Dendritic cell treated with granulocyte-macrophage colony-stimulating factor and Interleukin-4, amounts not matched to agents 40 ng/mL and 50 ng/mL, for 4 days (primary cell): ENCODE results near the gene NDRG4.
A peak's percentile ranks its signal among the peaks of the same experiment; 100 is the strongest.

ENCODE experiments used
- H3K27ac Mint-ChIP-seq: one replicate; pipeline ENCODE4 v1.8.0; 2022; ENCODE audit warnings: mild to moderate bottlenecking, mixed read lengths
- H3K27me3 Mint-ChIP-seq: one replicate; pipeline ENCODE4 v1.8.0; 2022; ENCODE audit warnings: mild to moderate bottlenecking, mixed read lengths
- H3K36me3 Mint-ChIP-seq: one replicate; pipeline ENCODE4 v1.8.0; 2022; ENCODE audit warnings: low read depth, mixed read lengths
- H3K4me1 Mint-ChIP-seq: one replicate; pipeline ENCODE4 v1.8.0; 2022; ENCODE audit warnings: low read depth, mixed read lengths
- H3K4me3 Mint-ChIP-seq: one replicate; pipeline ENCODE4 v1.8.0; 2022; ENCODE audit warnings: mild to moderate bottlenecking, moderate library complexity, mixed read lengths
- H3K9me3 Mint-ChIP-seq: one replicate; pipeline ENCODE4 v1.8.0; 2022; ENCODE audit warnings: mixed read lengths
- intact Hi-C: fragments of 100-400 bp; cut with micrococcal nuclease; formaldehyde crosslinking; loops from one replicate; pipeline ENCODE4 v1.15.0; 2022

The NDRG4 gene

DNA sequence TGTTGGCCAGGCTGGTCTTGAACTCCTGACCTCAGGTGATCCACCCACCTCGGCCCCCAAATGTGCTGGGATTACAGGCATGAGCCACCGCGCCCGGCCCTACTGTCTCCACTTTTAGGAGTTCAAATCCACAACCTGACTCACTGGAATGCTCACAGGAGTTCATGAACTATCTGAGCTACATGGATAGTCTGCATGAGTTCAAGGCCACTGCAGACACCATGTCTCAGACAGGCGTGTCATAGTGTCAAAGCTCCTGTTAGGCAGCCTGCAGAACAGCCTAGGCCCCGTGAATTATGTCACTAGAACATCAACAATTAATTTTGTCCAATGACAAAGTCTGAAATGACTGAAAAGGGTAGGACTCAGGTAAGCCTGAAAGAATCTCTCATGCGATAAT, 38.3 kb upstream of the NDRG4 start:
- Mint-ChIP-seq H3K4me1 (peaks cover 8% of the 10 kb centered on the region), H3K4me3 (no peak overlapping the region), H3K9me3 (no peaks in the 10 kb centered on the region), H3K27me3 (peaks cover 79% of the 10 kb centered on the region), H3K27ac (no peak overlapping the region), H3K36me3 (no peaks in the 10 kb centered on the region)
- intact Hi-C loops: no loop called here

GRCh38 chr16:58462089-58462488, 37.9 kb upstream of the NDRG4 start:
- Mint-ChIP-seq H3K9me3 (no peaks in the 10 kb centered on the region), H3K36me3 (no peaks in the 10 kb centered on the region), H3K27me3 (peaks cover 81% of the 10 kb centered on the region), H3K27ac (no peak overlapping the region), H3K4me1 (peaks cover 8% of the 10 kb centered on the region), H3K4me3 (no peak overlapping the region)
- intact Hi-C loops: no loop called here

GRCh38 chr16:58462499-58462996, 37.4 kb upstream of the NDRG4 start:
- Mint-ChIP-seq H3K36me3 (no peaks in the 10 kb centered on the region), H3K4me1 (peaks cover 8% of the 10 kb centered on the region), H3K27ac (no peak overlapping the region), H3K9me3 (no peaks in the 10 kb centered on the region), H3K27me3 (peaks cover 82% of the 10 kb centered on the region), H3K4me3 (peak overlapping the region; percentile 26)
- intact Hi-C loops: no loop called here

DNA sequence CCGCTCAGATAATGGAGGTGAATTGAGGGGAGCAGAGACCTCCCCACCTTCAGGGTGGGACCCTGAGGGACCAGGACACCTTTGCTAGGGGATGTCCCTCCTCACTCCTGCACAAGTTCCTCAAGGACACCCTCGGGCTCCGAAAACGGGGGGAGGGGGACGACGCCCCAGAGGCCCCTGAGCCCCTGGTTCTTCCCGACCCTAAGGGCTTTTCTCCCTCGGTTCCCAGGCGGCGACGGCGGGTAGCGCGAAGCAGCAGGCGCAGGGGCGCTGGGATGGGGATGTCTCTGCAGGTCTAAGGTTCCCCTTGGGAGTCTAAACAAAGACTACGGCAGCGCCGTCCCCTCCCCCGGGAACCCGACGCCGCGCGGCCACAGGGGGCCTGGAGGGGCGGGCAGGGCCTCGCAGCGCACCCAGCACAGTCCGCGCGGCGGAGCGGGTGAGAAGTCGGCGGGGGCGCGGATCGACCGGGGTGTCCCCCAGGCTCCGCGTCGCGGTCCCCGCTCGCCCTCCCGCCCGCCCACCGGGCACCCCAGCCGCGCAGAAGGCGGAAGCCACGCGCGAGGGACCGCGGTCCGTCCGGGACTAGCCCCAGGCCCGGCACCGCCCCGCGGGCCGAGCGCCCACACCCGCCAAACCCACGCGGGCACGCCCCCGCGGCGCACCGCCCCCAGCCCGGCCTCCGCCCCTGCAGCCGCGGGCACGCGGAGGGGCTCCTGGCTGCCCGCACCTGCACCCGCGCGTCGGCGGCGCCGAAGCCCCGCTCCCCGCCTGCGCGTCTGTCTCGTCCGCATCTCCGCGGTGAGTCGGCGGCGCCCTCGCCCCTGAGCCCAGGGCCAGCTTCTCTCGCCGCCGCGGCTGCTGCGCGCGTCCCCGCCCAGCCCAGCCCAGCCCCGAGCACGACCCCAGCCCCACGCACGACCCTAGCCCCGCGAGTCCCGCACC, 36.7 kb upstream of the NDRG4 start:
- intact Hi-C loops: no loop called here
- peaks cover 85% of the 10 kb centered on the region for H3K27me3 Mint-ChIP-seq
- no peaks in the 10 kb centered on the region for H3K9me3 Mint-ChIP-seq
- no peaks in the 10 kb centered on the region for H3K36me3 Mint-ChIP-seq
- H3K4me3 Mint-ChIP-seq: peak overlapping the region; percentile 38
- H3K4me1 Mint-ChIP-seq: peaks cover 8% of the 10 kb centered on the region
- no peak overlapping the region for H3K27ac Mint-ChIP-seq

GRCh38 chr16:58464047-58464915, 35.7 kb upstream of the NDRG4 start:
- H3K4me3 Mint-ChIP-seq: peak overlapping the region; percentile 30
- peaks cover 8% of the 10 kb centered on the region for H3K4me1 Mint-ChIP-seq
- no peak overlapping the region for H3K27ac Mint-ChIP-seq
- peaks cover 89% of the 10 kb centered on the region for H3K27me3 Mint-ChIP-seq
- H3K36me3 Mint-ChIP-seq: no peaks in the 10 kb centered on the region
- H3K9me3 Mint-ChIP-seq: no peaks in the 10 kb centered on the region
- intact Hi-C loops: no loop called here

- Mint-ChIP-seq H3K27me3 (peaks cover 84% of the 10 kb centered on the region), H3K27ac (no peak overlapping the region), H3K9me3 (no peaks in the 10 kb centered on the region), H3K4me1 (peaks cover 8% of the 10 kb centered on the region), H3K36me3 (no peaks in the 10 kb centered on the region), H3K4me3 (peak overlapping the region; percentile 20)
- intact Hi-C loops: no loop called here
Measured at GRCh38 chr16:58464916-58465731, 34.8 kb upstream of the NDRG4 start.

- no peaks in the 10 kb centered on the region for H3K36me3 Mint-ChIP-seq
- H3K27ac Mint-ChIP-seq: no peak overlapping the region
- no peaks in the 10 kb centered on the region for H3K9me3 Mint-ChIP-seq
- intact Hi-C loops: no loop called here
- peaks cover 8% of the 10 kb centered on the region for H3K4me1 Mint-ChIP-seq
- no peak overlapping the region for H3K4me3 Mint-ChIP-seq
- peaks cover 84% of the 10 kb centered on the region for H3K27me3 Mint-ChIP-seq
Measured at GRCh38 chr16:58465817-58466216, 34.1 kb upstream of the NDRG4 start.

- peaks cover 8% of the 10 kb centered on the region for H3K4me1 Mint-ChIP-seq
- peaks cover 81% of the 10 kb centered on the region for H3K27me3 Mint-ChIP-seq
- H3K36me3 Mint-ChIP-seq: no peaks in the 10 kb centered on the region
- H3K4me3 Mint-ChIP-seq: no peak overlapping the region
- no peaks in the 10 kb centered on the region for H3K9me3 Mint-ChIP-seq
- intact Hi-C loops: no loop called here
- no peak overlapping the region for H3K27ac Mint-ChIP-seq
Measured at GRCh38 chr16:58466396-58466795, 33.5 kb upstream of the NDRG4 start.

DNA sequence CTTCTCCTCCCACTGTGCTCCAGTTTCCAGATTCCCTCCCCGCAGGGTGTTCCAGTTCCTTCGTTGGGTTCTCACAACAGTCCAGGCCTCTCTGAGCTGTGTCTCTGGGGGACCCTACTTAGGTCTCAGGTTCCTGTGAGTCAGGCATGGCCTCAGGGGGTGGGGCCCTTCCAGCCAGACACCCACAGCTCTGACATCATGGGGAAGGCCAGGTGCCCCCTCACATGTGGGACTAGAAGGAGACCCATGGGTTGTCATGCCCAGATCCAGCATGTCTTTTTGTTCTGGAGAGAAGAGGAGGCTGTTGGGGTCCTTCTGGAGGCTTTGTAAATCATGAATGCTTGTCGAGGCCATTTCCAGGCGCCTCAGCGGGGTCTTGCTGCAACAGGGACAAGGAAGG, 32.0 kb upstream of the NDRG4 start:
- Mint-ChIP-seq H3K4me1 (peaks cover 8% of the 10 kb centered on the region), H3K4me3 (no peak overlapping the region), H3K36me3 (no peaks in the 10 kb centered on the region), H3K27me3 (peaks cover 69% of the 10 kb centered on the region), H3K27ac (no peak overlapping the region), H3K9me3 (no peaks in the 10 kb centered on the region)
- intact Hi-C loops: no loop called here

- H3K4me3 Mint-ChIP-seq: no peak overlapping the region
- H3K27me3 Mint-ChIP-seq: peaks cover 57% of the 10 kb centered on the region
- H3K9me3 Mint-ChIP-seq: no peaks in the 10 kb centered on the region
- no peak overlapping the region for H3K27ac Mint-ChIP-seq
- intact Hi-C loops: no loop called here
- H3K36me3 Mint-ChIP-seq: no peaks in the 10 kb centered on the region
- H3K4me1 Mint-ChIP-seq: no peaks in the 10 kb centered on the region
Measured at GRCh38 chr16:58471209-58471975, 28.6 kb upstream of the NDRG4 start.

- no peak overlapping the region for H3K4me3 Mint-ChIP-seq
- H3K36me3 Mint-ChIP-seq: no peaks in the 10 kb centered on the region
- H3K27ac Mint-ChIP-seq: no peak overlapping the region
- intact Hi-C loops: no loop called here
- no peaks in the 10 kb centered on the region for H3K4me1 Mint-ChIP-seq
- no peaks in the 10 kb centered on the region for H3K9me3 Mint-ChIP-seq
- H3K27me3 Mint-ChIP-seq: peaks cover 48% of the 10 kb centered on the region
Measured at GRCh38 chr16:58472266-58472665, 27.7 kb upstream of the NDRG4 start.

GRCh38 chr16:58472827-58473226, 27.1 kb upstream of the NDRG4 start:
- peaks cover 43% of the 10 kb centered on the region for H3K27me3 Mint-ChIP-seq

DNA sequence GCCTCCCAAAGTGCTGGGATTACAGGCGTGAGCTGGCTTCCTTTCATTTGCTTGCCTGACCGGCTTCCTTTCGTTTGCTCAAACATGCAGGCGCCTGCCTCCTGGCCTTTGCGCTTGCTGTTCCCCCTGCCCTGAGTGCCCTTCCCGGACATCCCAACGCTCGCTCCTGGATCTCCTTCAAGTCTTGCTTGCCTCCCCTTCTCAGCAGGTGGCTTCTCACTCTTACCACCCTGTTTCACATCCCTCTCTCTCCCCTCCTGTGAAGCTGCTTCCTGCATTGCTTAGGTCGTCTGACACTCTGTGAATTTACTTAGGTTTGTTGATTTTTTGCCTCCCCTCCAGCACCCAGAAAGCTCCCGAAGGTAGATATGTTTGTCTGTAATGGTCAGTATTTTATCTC, 25.6 kb upstream of the NDRG4 start:
- intact Hi-C loops: no loop called here
- no peaks in the 10 kb centered on the region for H3K4me1 Mint-ChIP-seq
- H3K27me3 Mint-ChIP-seq: peaks cover 30% of the 10 kb centered on the region
- no peaks in the 10 kb centered on the region for H3K9me3 Mint-ChIP-seq
- H3K4me3 Mint-ChIP-seq: no peak overlapping the region
- H3K27ac Mint-ChIP-seq: no peak overlapping the region
- H3K36me3 Mint-ChIP-seq: no peaks in the 10 kb centered on the region

More at GRCh38 chr16:58472827-58473226, 27.1 kb upstream of the NDRG4 start:
- intact Hi-C loops: no loop called here
- Mint-ChIP-seq H3K4me3 (no peak overlapping the region), H3K36me3 (no peaks in the 10 kb centered on the region), H3K9me3 (no peaks in the 10 kb centered on the region), H3K27ac (no peak overlapping the region), H3K4me1 (no peaks in the 10 kb centered on the region)
